ENCODE measurements around the gene RAB31. TPM values are rescaled to one million over a fixed set of nuclear protein-coding genes. Genes with fewer than 3 reads are reported as not detected.
"Not testable (repeated sequence)": the region's sequence is repeated elsewhere in the genome, so short reads cannot be mapped to it uniquely, and the experiment has no call there.

The RAB31 gene
- total RNA-seq, 1 donor from 2014 or later: 37.5 TPM

DNA sequence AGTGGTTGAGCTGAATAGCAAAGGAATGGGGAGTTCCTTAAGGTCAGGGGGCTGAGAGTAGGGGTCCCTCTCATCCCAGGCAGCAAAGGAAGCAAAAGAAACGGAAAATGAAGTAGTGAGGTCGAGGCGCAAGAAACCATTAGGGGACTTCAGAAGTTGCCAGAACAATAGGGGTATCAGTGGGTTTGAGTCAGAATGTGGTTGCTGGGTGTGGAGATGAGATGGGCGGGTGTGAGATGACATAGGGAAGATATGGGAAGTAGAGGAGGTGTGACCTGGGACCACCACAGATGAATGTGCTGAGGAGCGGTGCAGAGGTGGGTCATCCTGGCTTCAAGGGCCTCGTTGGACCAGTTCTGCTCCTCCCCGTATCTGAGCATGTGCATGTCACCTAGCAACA, 192.6 kb downstream of the RAB31 start:
- FAIRE-seq (no peak), DNase-seq (ENCODE audit: low spot score in 2 of 2) (no peak)

DNA sequence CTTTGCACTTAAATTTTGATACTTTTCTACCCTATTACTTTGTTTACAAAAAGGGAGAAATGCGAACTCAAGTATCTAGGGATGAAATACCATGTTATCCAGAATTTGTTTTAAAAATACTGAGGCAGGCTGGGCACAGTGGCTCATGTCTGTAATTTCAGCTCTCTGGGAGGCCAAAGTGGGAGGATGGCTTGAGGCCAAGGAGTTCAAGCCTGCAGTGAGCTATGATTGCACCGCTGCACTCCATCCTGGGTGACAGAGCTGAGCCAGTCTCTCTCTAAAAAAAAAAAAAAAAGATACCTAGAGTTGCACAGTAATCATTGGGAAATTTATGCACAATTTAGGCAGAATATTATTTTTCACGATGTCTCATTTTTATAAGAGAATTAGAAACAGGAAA, 193.3 kb downstream of the RAB31 start:
- no peak for FAIRE-seq
- DNase-seq (ENCODE audit: low spot score in 2 of 2): no peak

DNA sequence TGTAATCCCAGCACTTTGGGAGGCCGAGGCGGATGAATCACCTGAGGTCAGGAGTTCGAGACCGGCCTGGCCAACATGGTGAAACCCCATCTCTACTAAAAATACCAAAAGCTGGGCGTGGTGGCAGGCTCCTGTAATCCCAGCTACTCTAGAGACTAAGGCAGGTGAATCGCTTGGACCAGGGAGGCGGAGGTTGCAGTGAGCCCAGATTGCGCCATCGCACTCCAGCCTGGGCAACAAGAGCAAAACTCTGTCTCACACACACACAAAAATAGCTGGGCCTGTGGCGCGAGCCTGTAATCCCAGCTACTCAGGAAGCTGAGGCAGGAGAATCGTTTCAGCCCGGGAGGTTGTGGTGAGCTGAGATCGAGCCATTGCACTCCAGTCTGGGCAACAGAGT, 194.2 kb downstream of the RAB31 start:
- FAIRE-seq; DNase-seq (ENCODE audit: low spot score in 2 of 2): not testable (repeated sequence)

DNA sequence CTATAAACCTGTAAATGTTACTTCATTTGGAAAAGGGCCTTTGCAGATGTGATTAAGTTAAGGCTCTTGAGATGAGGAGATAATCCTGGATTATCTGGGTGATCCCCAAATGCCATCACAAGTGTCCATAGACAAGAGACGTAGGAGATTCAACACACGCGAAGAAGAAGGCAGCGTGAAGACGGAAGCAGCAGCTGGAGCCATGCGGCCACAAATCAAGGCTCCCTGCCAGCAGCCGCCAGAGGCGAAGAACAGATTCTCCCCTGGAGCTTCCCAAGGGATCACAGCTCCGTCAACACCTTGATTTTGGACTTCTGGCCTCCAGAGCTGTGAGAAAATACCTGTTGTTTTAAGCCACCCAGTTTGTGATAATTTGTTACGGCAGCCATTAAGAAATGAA, 194.7 kb downstream of the RAB31 start:
- no peak for FAIRE-seq
- no peak for DNase-seq (ENCODE audit: low spot score in 2 of 2)

DNA sequence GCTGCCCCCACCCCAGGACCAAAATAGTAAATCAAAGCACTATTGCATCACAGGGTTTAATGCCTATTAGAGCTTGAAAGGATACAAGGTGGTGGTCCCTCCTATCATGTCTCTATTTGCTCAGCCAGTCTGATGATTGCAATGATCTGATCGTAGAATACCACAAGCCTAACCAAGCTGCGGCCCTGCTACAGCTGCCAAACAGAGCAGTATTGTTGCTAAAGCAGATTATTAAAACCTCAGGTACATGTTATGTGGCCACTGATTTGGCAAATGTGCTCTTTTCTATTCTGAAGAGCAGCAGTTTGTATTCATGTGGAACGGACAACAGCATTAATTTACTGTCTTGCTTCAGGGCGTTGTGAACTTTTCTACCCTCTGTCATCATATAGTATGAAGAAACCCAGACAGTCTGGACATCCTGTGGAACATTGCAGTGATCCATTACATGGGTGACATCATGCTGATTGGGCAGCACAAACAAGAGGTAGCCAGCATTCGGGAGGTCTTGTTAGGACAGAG, 197.4 kb downstream of the RAB31 start:
- no peak for DNase-seq (ENCODE audit: low spot score in 2 of 2)
- no peak for FAIRE-seq

DNA sequence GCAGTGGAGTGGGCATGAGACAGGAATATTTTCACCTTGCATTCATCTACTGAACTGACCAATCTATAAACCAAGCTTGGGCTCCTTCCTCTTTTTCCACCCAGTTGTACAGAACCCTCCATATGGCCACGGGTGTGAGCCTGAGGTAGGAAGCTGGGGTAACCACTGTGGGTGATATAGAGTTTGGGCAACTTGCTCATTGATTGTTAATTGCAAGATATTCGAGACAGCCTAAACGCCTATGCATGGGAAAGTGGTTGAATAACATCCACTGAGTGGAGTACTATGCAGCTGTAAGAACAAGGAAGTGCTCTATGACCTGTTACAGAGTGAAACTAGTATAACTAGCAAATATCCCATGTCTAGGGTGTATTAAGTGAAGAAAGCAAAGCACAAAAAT, 198.4 kb downstream of the RAB31 start:
- DNase-seq (ENCODE audit: low spot score in 2 of 2) (no peak), FAIRE-seq (no peak)

DNA sequence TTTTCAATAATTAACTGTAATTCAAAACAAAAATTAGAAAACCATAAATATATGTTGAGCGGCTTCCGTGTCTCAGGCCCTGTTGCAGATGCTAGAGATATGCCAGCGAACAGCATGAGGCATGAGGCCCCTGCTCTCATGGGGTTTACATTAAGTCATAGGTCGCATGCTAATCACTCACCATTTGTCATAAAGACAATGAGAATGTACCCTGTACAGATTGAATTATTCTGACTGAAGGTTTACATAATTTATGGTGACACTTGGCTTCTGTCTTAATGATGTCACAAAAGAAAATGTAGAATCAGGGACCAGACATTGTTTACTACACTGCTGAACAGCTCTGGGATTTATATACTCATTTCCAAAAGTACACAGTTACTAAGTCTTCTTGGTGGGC, 199.8 kb downstream of the RAB31 start:
- DNase-seq (ENCODE audit: low spot score in 2 of 2) (no peak), FAIRE-seq (no peak)

DNA sequence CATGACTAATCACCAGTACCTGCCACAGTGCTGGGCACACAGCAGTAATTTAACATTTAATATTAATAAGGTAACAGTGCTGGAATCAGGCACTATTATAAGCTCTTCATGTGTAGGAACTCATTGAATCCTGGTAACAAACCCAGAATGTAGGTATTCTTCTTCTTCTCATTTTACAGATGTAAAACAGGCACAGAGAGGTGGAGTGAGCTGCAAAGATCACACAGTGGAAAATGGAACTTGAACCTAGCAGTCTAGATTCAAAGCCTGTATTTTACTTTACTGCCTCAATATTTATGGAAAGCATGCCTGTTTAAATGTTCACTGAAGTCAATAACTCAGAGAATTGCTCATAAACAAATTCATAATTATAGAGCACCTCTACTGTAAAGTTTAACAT, 202.0 kb downstream of the RAB31 start:
- no peak for FAIRE-seq
- no peak for DNase-seq (ENCODE audit: low spot score in 2 of 2)

DNA sequence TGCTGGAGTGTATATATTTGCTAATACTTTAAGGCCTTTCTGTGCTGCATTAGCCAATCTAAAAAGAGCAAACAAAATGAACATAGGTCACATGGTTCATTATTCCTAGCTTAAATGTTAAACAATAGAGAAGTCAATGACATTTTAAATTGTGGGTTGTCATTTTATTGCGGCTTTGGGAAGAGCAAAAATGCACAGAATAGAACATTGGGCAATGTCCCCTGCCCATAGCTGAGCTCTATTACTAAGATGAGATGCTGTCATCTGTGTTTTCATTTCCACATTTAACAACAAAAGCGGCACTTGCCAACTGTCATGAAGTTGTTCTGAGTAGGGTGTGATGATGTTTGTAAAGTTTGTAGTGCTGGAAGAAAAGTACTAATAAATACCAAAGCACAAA, 202.6 kb downstream of the RAB31 start:
- FAIRE-seq (no peak), DNase-seq (ENCODE audit: low spot score in 2 of 2) (no peak)

DNA sequence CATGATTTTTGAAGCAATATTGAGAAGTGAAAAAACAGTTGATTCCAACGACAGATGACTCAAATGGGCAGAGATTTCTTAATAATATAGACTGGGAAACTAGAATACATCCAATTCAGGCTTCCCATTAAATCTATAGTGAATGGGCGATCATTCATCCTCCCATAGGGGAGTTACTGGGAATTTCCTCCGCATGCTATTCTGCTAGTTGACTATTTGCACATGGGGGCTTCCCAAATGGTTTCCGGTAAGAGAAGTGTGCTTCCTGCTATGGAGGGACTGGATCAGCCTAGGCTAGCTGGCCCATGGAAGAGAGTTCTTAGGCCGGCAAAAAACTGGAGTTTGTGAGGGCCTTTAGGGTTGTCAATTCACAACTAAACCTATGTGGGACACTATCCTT, 203.1 kb downstream of the RAB31 start:
- FAIRE-seq: no peak
- no peak for DNase-seq (ENCODE audit: low spot score in 2 of 2)

Small RNA genes within 50 kb of the gene (small RNA-seq; reads per million reads assigned to genes)
- gene RN7SL862P (not detected), gene RNA5SP449 (not detected)

Other genes starting within 250 kb of the RAB31 start
- 26.5 TPM for gene RALBP1, start 232.8 kb upstream of the RAB31 start, total RNA-seq
- 152 TPM for gene PPP4R1, start 93.7 kb upstream of the RAB31 start, total RNA-seq
- gene TXNDC2, start 177.7 kb downstream of the RAB31 start, total RNA-seq: not detected
- gene VAPA, start 205.7 kb downstream of the RAB31 start, total RNA-seq: 118 TPM